CD14-positive monocyte (primary cell): Measurements from ENCODE around the gene NPTX1. TPM values are rescaled to one million over a fixed set of nuclear protein-coding genes. Genes with fewer than 3 reads are reported as not detected.

Experiments used
- DNase-seq, 3 donors: peaks; one replicate each; pipeline ENCODE4 v3.0.0-alpha.2; 2011 to 2022
- H2AFZ ChIP-seq: 2 replicates; pipeline ENCODE4 v1.6.0; 2012; ENCODE audit warnings: mild to moderate bottlenecking, low read depth, low read length, inconsistent platforms; ENCODE audit not compliant: insufficient read depth, poor library complexity, severe bottlenecking
- H3K27ac ChIP-seq, 2 donors: 1 replicate in 1 of 2; 2 replicates in 1 of 2; pipeline ENCODE4 v1.5.1; 2012 to 2013; ENCODE audit warnings: low read length in 2 of 2, control low read depth in 1 of 2, inconsistent platforms in 1 of 2, low read depth in 1 of 2, mild to moderate bottlenecking in 1 of 2
- H3K27me3 ChIP-seq, 2 donors: one replicate each; pipeline versions ENCODE4 v1.6.0 to v1.6.1; 2011 to 2013; ENCODE audit warnings: low read length in 2 of 2; ENCODE audit not compliant: control insufficient read depth in 2 of 2, insufficient read depth in 2 of 2
- H3K36me3 ChIP-seq, 2 donors: replicated peaks in 1 of 2; 1 replicate in 1 of 2; 2 replicates in 1 of 2; pipeline versions ENCODE4 v1.5.1 to v1.6.1; 2012 to 2013; ENCODE audit warnings: low read length in 2 of 2, control low read depth in 1 of 2, inconsistent platforms in 1 of 2, mild to moderate bottlenecking in 1 of 2; ENCODE audit not compliant: insufficient read depth in 2 of 2, control insufficient read depth in 1 of 2
- H3K4me1 ChIP-seq, 2 donors: 1 replicate in 1 of 2; 2 replicates in 1 of 2; pipeline versions ENCODE4 v1.5.1 to v1.6.1; 2012 to 2013; ENCODE audit warnings: low read length in 2 of 2, control low read depth in 1 of 2, inconsistent platforms in 1 of 2, mild to moderate bottlenecking in 1 of 2, moderate library complexity in 1 of 2; ENCODE audit not compliant: insufficient read depth in 2 of 2, control insufficient read depth in 1 of 2
- H3K4me2 ChIP-seq: replicated peaks from 2 replicates; pipeline ENCODE3; 2012; ENCODE audit warnings: low read length, moderate library complexity, mild to moderate bottlenecking; ENCODE audit not compliant: poor library complexity, severe bottlenecking; ENCODE audit errors: extremely low read depth
- H3K4me3 ChIP-seq, 3 experiments: fragments of 200-600 bp in 1 of 3; sonication (generic) in 1 of 3; replicated peaks in 1 of 3; 1 replicate in 2 of 3; 2 replicates in 1 of 3; pipeline ENCODE4 v1.5.1; 2011 to 2013; ENCODE audit warnings: low read length in 3 of 3, mild to moderate bottlenecking in 3 of 3, control low read depth in 2 of 3, low read depth in 2 of 3, inconsistent platforms in 1 of 3, moderate library complexity in 1 of 3
- H3K79me2 ChIP-seq: 2 replicates; pipeline ENCODE4 v1.6.0; 2012; ENCODE audit warnings: mild to moderate bottlenecking, control low read depth, inconsistent platforms, low read length, moderate library complexity; ENCODE audit not compliant: insufficient read depth
- H3K9ac ChIP-seq: 2 replicates; pipeline ENCODE4 v1.6.0; 2017; ENCODE audit warnings: low read length, mild to moderate bottlenecking; ENCODE audit not compliant: insufficient read depth, poor library complexity, severe bottlenecking
- H3K9me3 ChIP-seq, 2 donors: replicated peaks in 1 of 2; 1 replicate in 1 of 2; 2 replicates in 1 of 2; pipeline versions ENCODE4 v1.5.1 to v1.6.1; 2012 to 2013; ENCODE audit warnings: low read length in 2 of 2, control low read depth in 1 of 2; ENCODE audit not compliant: control insufficient read depth in 1 of 2, insufficient read depth in 1 of 2
- H4K20me1 ChIP-seq: 2 replicates; pipeline ENCODE4 v1.6.0; 2012; ENCODE audit warnings: mild to moderate bottlenecking, low read length, control low read depth, moderate library complexity; ENCODE audit not compliant: insufficient read depth
- H3K27ac Mint-ChIP-seq, 7 donors: one replicate each; pipeline ENCODE4 v1.8.0; 2020; ENCODE audit warnings: mild to moderate bottlenecking in 7 of 7, mixed read lengths in 7 of 7, moderate library complexity in 6 of 7, inconsistent platforms in 2 of 7
- H3K27me3 Mint-ChIP-seq, 3 donors: one replicate each; pipeline ENCODE4 v1.8.0; 2021 to 2022; ENCODE audit warnings: low read depth in 3 of 3, mild to moderate bottlenecking in 3 of 3, mixed read lengths in 3 of 3, moderate library complexity in 3 of 3, inconsistent platforms in 1 of 3
- H3K36me3 Mint-ChIP-seq, 2 donors: one replicate each; pipeline ENCODE4 v1.8.0; 2020; ENCODE audit warnings: mixed read lengths in 2 of 2, inconsistent platforms in 1 of 2, mild to moderate bottlenecking in 1 of 2
- H3K4me1 Mint-ChIP-seq: one replicate; pipeline ENCODE4 v1.8.0; 2020; ENCODE audit warnings: mild to moderate bottlenecking, mixed read lengths
- H3K4me3 Mint-ChIP-seq, 2 donors: one replicate each; pipeline ENCODE4 v1.8.0; 2020; ENCODE audit warnings: mild to moderate bottlenecking in 2 of 2, mixed read lengths in 2 of 2, moderate library complexity in 1 of 2
- H3K9me3 Mint-ChIP-seq, 7 donors: one replicate each; pipeline ENCODE4 v1.8.0; 2020 to 2022; ENCODE audit warnings: mixed read lengths in 7 of 7, mild to moderate bottlenecking in 6 of 7, moderate library complexity in 6 of 7, inconsistent platforms in 2 of 7
- CTCF ChIP-seq: fragments of 200-600 bp; IDR thresholded peaks from one replicate; pipeline ENCODE4 v1.8.0; 2022; ENCODE audit warnings: antibody characterized with exemption, mild to moderate bottlenecking
- WGBS: methylation state at CpG from one replicate; pipeline ENCODE4 v1.1.5; 2013; ENCODE audit warnings: missing lambda C conversion rate; ENCODE audit not compliant: insufficient coverage; 5-methylcytosine and 5-hydroxymethylcytosine counted together
- intact Hi-C, 2 donors: fragments of 100-400 bp; cut with micrococcal nuclease; formaldehyde crosslinking; loops; one replicate each; pipeline versions ENCODE4 v1.15.0 to v1.15.1; 2023
- polyA plus RNA-seq, 3 donors: library from polyadenylated mRNA; depleted of rRNA in 1 of 3; unstranded in 2 of 3; stranded (reverse) in 1 of 3; fragments of 300-500 nt in 2 of 3; fragments of >200 nt in 1 of 3; fragmentation: Illumina TruSeq in 2 of 3; gene quantifications; 1 replicate in 2 of 3; 2 replicates in 1 of 3; pipeline ENCODE4 v1.2.3, GENCODE V29; 2012 to 2021

The NPTX1 gene
- polyA plus RNA-seq, 3 donors, result not detected

- DNase-seq, result no peak
- no peaks in the 10 kb centered on the region for H3K36me3 ChIP-seq
- no peaks in the 10 kb centered on the region for H3K36me3 Mint-ChIP-seq
- H3K9me3 ChIP-seq, result no peaks in the 10 kb centered on the region
- no peaks in the 10 kb centered on the region for H3K79me2 ChIP-seq
- H3K4me3 Mint-ChIP-seq, result no peak overlapping the region
- no peak overlapping the region for H3K27ac ChIP-seq
- H3K9me3 Mint-ChIP-seq, result no peaks in the 10 kb centered on the region
- intact Hi-C loops, result no loop called here
- no peak overlapping the region for H3K4me3 ChIP-seq
- no peak overlapping the region for H3K9ac ChIP-seq
- peaks cover 28 to 35% (median 34%) of the 10 kb centered on the region in 3 donors for H3K27me3 Mint-ChIP-seq
- TF ChIP-seq CTCF, result no peak
- peaks cover 13 to 20% of the 10 kb centered on the region in 2 donors for H3K4me1 ChIP-seq
- H4K20me1 ChIP-seq, result no peaks in the 10 kb centered on the region
- H3K4me1 Mint-ChIP-seq, result peaks cover 13% of the 10 kb centered on the region
- peaks cover 0 to 6% of the 10 kb centered on the region in 2 donors for H3K27me3 ChIP-seq
- no peak overlapping the region for H3K27ac Mint-ChIP-seq
- H2AFZ ChIP-seq, result no peak overlapping the region
- 88% methylated on average over 8 of the region's 8 CpGs for WGBS
- no peak overlapping the region for H3K4me2 ChIP-seq
These were observed 16.0 kb downstream of the NPTX1 start for GRCh38 chr17:80460429-80460834.

GRCh38 chr17:80459234-80459633 is 17.2 kb downstream of the NPTX1 start:
- 90% methylated on average over 6 of the region's 11 CpGs for WGBS
- no peak overlapping the region for H3K9ac ChIP-seq
- H3K27ac Mint-ChIP-seq, result no peak overlapping the region
- H3K36me3 ChIP-seq, result no peaks in the 10 kb centered on the region
- peaks cover 18 to 29% of the 10 kb centered on the region in 2 donors for H3K4me1 ChIP-seq
- peaks cover 18% of the 10 kb centered on the region for H3K4me1 Mint-ChIP-seq
- no peaks in the 10 kb centered on the region for H4K20me1 ChIP-seq
- H3K36me3 Mint-ChIP-seq, result no peaks in the 10 kb centered on the region
- peaks cover 0 to 3% (median 0%) of the 10 kb centered on the region in 7 donors for H3K9me3 Mint-ChIP-seq
- H3K9me3 ChIP-seq, result no peaks in the 10 kb centered on the region
- H3K4me3 Mint-ChIP-seq, result peak overlapping the region in 1 of 2 donors; percentile 6
- no peak overlapping the region for H3K4me2 ChIP-seq
- peaks cover 0 to 5% of the 10 kb centered on the region in 2 donors for H3K27me3 ChIP-seq
- H3K27ac ChIP-seq, result no peak overlapping the region
- no peak overlapping the region for H2AFZ ChIP-seq
- no peaks in the 10 kb centered on the region for H3K79me2 ChIP-seq
- peaks cover 28 to 31% (median 30%) of the 10 kb centered on the region in 3 donors for H3K27me3 Mint-ChIP-seq
- DNase-seq, result no peak
- no peak for TF ChIP-seq CTCF
- intact Hi-C loops, result no loop called here
- H3K4me3 ChIP-seq, result no peak overlapping the region
